Measurements from ENCODE around the gene BMX.

DNA sequence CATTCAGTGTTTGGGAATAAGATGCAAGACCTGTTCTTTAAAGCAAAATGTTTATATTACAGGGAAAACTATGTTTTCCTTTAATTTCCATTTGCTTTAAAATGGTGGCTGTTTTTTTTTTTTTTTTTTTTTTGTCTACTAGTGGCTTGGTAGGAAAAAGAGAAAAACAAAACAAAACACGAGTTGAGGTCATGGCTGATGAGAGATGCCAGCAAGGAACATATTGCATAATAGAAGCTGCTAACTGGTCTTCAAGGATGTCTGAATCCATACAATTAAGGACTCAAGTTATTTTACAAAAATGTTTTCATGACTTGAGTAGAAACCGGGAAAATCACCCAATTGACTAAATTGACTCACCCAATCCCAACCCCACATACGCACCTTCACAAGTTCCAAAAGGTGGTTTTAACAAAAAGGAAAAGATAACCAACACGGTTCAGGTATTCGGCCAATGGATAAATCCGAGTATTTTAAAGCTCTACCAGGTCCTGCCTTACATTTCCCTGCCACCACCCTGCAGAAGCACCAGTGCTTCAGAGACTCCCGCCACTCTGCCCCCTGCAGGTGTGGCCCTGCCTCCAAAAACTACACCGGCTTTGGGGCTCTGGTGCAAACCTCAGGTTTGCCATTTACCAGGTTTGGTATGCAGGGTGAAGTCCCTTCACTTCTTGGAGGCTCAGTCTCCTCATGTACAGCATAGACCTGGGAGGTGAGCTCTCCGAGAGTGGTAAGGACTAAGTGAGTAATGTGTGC, 34.5 kb upstream of the BMX start:
- TF ChIP-seq, protein P1, sequence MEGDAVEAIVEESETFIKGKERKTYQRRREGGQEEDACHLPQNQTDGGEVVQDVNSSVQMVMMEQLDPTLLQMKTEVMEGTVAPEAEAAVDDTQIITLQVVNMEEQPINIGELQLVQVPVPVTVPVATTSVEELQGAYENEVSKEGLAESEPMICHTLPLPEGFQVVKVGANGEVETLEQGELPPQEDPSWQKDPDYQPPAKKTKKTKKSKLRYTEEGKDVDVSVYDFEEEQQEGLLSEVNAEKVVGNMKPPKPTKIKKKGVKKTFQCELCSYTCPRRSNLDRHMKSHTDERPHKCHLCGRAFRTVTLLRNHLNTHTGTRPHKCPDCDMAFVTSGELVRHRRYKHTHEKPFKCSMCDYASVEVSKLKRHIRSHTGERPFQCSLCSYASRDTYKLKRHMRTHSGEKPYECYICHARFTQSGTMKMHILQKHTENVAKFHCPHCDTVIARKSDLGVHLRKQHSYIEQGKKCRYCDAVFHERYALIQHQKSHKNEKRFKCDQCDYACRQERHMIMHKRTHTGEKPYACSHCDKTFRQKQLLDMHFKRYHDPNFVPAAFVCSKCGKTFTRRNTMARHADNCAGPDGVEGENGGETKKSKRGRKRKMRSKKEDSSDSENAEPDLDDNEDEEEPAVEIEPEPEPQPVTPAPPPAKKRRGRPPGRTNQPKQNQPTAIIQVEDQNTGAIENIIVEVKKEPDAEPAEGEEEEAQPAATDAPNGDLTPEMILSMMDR (IDR thresholded peaks at IDR 0.05): no peak
- no peak for TF ChIP-seq EZH2 (IDR thresholded peaks at IDR 0.05; ENCODE audit: borderline replicate concordance, insufficient read depth, low read depth, low read length, poor library complexity, severe bottlenecking)

Measured in B cell (primary cell).